ENCODE data around the gene HES3. TPM values are rescaled to one million over a fixed set of nuclear protein-coding genes. Genes with fewer than 3 reads are reported as not detected.

HES3 gene
- total RNA-seq, 4 donors from 2014 or later = not detected

GRCh38 chr1:6268415-6268814, 24.4 kb downstream of the HES3 start:
- DNase-seq = no peak
- Histone ChIP-seq H3K27ac (no peak overlapping the region), H3K36me3 (no peaks in the 10 kb centered on the region), H3K4me3 (no peak overlapping the region), H3K9me3 (no peaks in the 10 kb centered on the region), H3K27me3 (no peaks in the 10 kb centered on the region), H3K4me1 (peaks cover 3 to 46% (median 17%) of the 10 kb centered on the region in 3 donors)
- WGBS, 2 donors = 78 to 94% methylated on average over 2 to 6 of the region's 21 CpGs
- TF ChIP-seq CTCF (IDR thresholded peaks at IDR 0.05) (no peak), POLR2A (IDR thresholded peaks at IDR 0.05) (no peak)
- intact Hi-C loops (cut with DNase I) = no loop called here

GRCh38 chr1:6269296-6269695, 25.3 kb downstream of the HES3 start:
- Histone ChIP-seq H3K4me1 (peaks cover 0 to 43% (median 16%) of the 10 kb centered on the region in 3 donors), H3K27ac (no peak overlapping the region)
- intact Hi-C loops (cut with DNase I) = no loop called here

GRCh38 chr1:6269720-6270400, 25.9 kb downstream of the HES3 start:
- no peak for DNase-seq
- Histone ChIP-seq H3K4me1 (peaks cover 0 to 43% (median 16%) of the 10 kb centered on the region in 3 donors), H3K4me3 (no peak overlapping the region), H3K9me3 (no peaks in the 10 kb centered on the region), H3K27ac (no peak overlapping the region), H3K36me3 (no peaks in the 10 kb centered on the region), H3K27me3 (no peaks in the 10 kb centered on the region)
- intact Hi-C loops (cut with DNase I) = no loop called here
- TF ChIP-seq CTCF (IDR thresholded peaks at IDR 0.05) (no peak), POLR2A (IDR thresholded peaks at IDR 0.05) (no peak)
- 42 to 58% methylated on average over 5 to 8 of the region's 22 CpGs for WGBS, 2 donors

More at GRCh38 chr1:6269296-6269695, 25.3 kb downstream of the HES3 start:
- H3K27me3 ChIP-seq = no peaks in the 10 kb centered on the region
- WGBS, 2 donors = 90 to 93% methylated on average over 2 to 3 of the region's 14 CpGs
- no peak for DNase-seq
- no peaks in the 10 kb centered on the region for H3K36me3 ChIP-seq
- TF ChIP-seq POLR2A (IDR thresholded peaks at IDR 0.05) = no peak
- TF ChIP-seq CTCF (IDR thresholded peaks at IDR 0.05) = no peak
- no peak overlapping the region for H3K4me3 ChIP-seq
- H3K9me3 ChIP-seq = no peaks in the 10 kb centered on the region

- no peak overlapping the region for H3K27ac ChIP-seq
- H3K36me3 ChIP-seq = no peaks in the 10 kb centered on the region
- no peak for DNase-seq
- H3K27me3 ChIP-seq = no peaks in the 10 kb centered on the region
- WGBS, 2 donors = 20 to 90% methylated on average over 1 to 3 of the region's 8 CpGs
- TF ChIP-seq POLR2A (IDR thresholded peaks at IDR 0.05) = no peak
- TF ChIP-seq CTCF (IDR thresholded peaks at IDR 0.05) = no peak
- H3K9me3 ChIP-seq = no peaks in the 10 kb centered on the region
- H3K4me3 ChIP-seq = no peak overlapping the region
- intact Hi-C loops (cut with DNase I) = no loop called here
- H3K4me1 ChIP-seq = peaks cover 0 to 43% (median 16%) of the 10 kb centered on the region in 3 donors
Observed at GRCh38 chr1:6270401-6270800, 26.4 kb downstream of the HES3 start.

GRCh38 chr1:6271006-6271405, 27.0 kb downstream of the HES3 start:
- intact Hi-C loops (cut with DNase I) = no loop called here
- no peak for DNase-seq
- no peak overlapping the region for H3K27ac ChIP-seq
- H3K27me3 ChIP-seq = no peaks in the 10 kb centered on the region
- 76 to 77% methylated on average over 4 of the region's 4 CpGs for WGBS, 2 donors
- TF ChIP-seq POLR2A (IDR thresholded peaks at IDR 0.05) = no peak
- TF ChIP-seq CTCF (IDR thresholded peaks at IDR 0.05) = no peak
- H3K9me3 ChIP-seq = no peaks in the 10 kb centered on the region
- H3K36me3 ChIP-seq = no peaks in the 10 kb centered on the region
- no peak overlapping the region for H3K4me3 ChIP-seq
- H3K4me1 ChIP-seq = peaks cover 0 to 47% (median 19%) of the 10 kb centered on the region in 3 donors

All from esophagus squamous epithelium (tissue), 5 donors.